Pancreas (tissue), 10 donors: ENCODE measurements around the gene MYORG. TPM values are rescaled to one million over a fixed set of nuclear protein-coding genes. Genes with fewer than 3 reads are reported as not detected.
A peak's percentile ranks its signal among the peaks of the same experiment; 100 is the strongest.

Source experiments
- ATAC-seq, 4 donors: fragments of 200-7000 bp; cut with Tn5 transposase; one replicate each; pipeline versions ENCODE4 v1.8.0 to v1.9.1; 2020; ENCODE audit warnings: mild to moderate bottlenecking in 4 of 4, moderate library complexity in 4 of 4
- DNase-seq, 6 donors: peaks; one replicate each; pipeline ENCODE4 v3.0.0-alpha.2; 2020
- FAIRE-seq: peaks from 2 replicates; lab custom pipeline; 2012; peaks lifted over from hg19 to GRCh38; lab: Jason Lieb, UNC
- H3K27ac ChIP-seq, 4 donors: fragments of 200-600 bp; sonication (generic); 1 replicate in 3 of 4; 2 replicates in 1 of 4; pipeline versions ENCODE4 v1.5.0 to v1.8.0; 2020
- H3K27me3 ChIP-seq, 4 donors: fragments of 200-600 bp; one replicate each; pipeline ENCODE4 v1.8.0; 2021
- H3K36me3 ChIP-seq, 3 donors: fragments of 200-600 bp; sonication (generic) in 1 of 3; one replicate each; pipeline versions ENCODE4 v1.5.0 to v1.8.0; 2020 to 2021
- H3K4me1 ChIP-seq, 3 donors: fragments of 200-600 bp; one replicate each; pipeline ENCODE4 v1.8.0; 2021
- H3K4me3 ChIP-seq, 4 donors: fragments of 200-600 bp; sonication (generic) in 2 of 4; one replicate each; pipeline versions ENCODE4 v1.5.0 to v1.8.0; 2020 to 2021
- H3K9me3 ChIP-seq, 4 donors: fragments of 200-600 bp; one replicate each; pipeline ENCODE4 v1.8.0; 2021
- WGBS, 2 donors: extraction: QIAGEN DNeasy Blood & Tissue Kit; methylation state at CpG; one replicate each; pipeline ENCODE4 v1.1.7; 2013; 5-methylcytosine and 5-hydroxymethylcytosine counted together
- intact Hi-C, 3 donors: fragments of 100-400 bp; cut with DNase I; formaldehyde crosslinking; loops; one replicate each; pipeline versions ENCODE4 v1.11.1 to v1.14.2; 2022
- polyA plus RNA-seq, 2 donors: library from polyadenylated mRNA; stranded (reverse); fragments of 200-250 nt; gene quantifications; one replicate each; pipeline ENCODE4 v1.2.3, GENCODE V29; 2013
- total RNA-seq, 6 donors: library from RNA; stranded (reverse); fragmentation: NEBNext Ultra II Directional in 4 of 6; extraction: Animal tissue kit (Norgen Biotek cat#: 25700) in 4 of 6; gene quantifications; one replicate each; pipeline versions ENCODE4 v1.2.1 to v1.2.4, GENCODE V29; 2021 to 2023
- TF ChIP-seq, protein P1 (sequence below), 4 donors: fragments of 200-600 bp; sonication (generic) in 3 of 4; IDR thresholded peaks; one replicate each; pipeline versions ENCODE4 v1.5.0 to v1.8.0; 2021; ENCODE audit warnings: antibody characterized with exemption in 4 of 4
- donor health status: healthy with polysubstance abuse.
- donor health status: DM: no; HTN: no; CAD: no; lungs with moderate emphysema.
- donor health status: DM: no; HTN: no; CAD: no.
- donor health status: control.
- donor health status: control.
- donor health status: Bipolar disorder and iron deficiency.
- donor health status: DM: yes; HTN: yes; CAD: no.
- donor health status: DM: no; HTN: no; CAD: no.
- donor health status: DM: no; HTN: no; CAD: no.
- donor health status: DM: yes; HTN: yes; CAD: no.

MYORG gene
- total and polyA plus RNA-seq, 8 donors = 1.8 to 17.5 (median 9.6) TPM

DNA sequence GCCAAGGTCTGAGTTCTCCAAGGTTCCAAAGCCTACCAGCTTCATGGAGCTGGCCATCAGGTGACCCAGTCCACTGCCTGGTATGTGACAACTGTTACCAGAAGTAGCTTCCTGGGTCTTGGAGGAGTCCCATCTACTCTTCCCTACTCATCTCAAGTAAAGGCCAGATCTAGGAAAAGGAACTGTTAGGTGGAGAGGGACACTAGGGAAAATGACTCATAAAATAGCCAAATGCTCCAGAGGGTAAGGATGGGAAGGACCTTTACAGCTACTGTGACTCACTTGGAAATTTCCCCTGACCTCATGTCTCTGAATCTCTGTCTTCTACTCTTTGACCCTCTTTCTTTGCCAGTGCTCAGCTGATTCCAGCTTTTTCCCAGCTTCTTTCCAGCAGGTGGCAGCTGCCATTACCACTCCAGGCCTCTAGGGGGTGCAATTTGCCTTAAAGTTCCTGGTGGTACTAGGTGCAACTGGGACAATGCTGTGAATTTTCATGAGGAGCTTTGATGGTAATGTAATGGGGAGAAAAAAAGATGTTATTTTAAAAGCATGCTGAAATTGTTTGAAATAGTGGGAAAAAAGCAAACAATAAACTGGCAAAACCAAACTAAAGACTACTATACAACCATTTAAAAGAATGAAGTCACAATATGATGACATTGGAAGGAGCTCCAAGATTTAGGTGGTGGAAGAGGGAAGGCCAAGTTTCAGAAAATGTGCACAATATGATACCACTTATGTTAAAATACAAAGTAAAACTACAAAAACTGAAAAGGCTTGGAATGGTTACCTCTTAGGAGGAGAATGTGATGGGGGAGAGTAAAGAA lies 27.1 kb upstream of the MYORG start:
- peaks cover 0 to 23% (median 0%) of the 10 kb centered on the region in 3 donors for H3K36me3 ChIP-seq
- peak; percentile 62 to 91 (median 85) for ATAC-seq
- intact Hi-C loops = loop anchor here in 1 of 3 donors (10.0 kb wide), 2 partner anchors 91 to 191 kb away; no protein-coding TSS in a partner anchor

DNA sequence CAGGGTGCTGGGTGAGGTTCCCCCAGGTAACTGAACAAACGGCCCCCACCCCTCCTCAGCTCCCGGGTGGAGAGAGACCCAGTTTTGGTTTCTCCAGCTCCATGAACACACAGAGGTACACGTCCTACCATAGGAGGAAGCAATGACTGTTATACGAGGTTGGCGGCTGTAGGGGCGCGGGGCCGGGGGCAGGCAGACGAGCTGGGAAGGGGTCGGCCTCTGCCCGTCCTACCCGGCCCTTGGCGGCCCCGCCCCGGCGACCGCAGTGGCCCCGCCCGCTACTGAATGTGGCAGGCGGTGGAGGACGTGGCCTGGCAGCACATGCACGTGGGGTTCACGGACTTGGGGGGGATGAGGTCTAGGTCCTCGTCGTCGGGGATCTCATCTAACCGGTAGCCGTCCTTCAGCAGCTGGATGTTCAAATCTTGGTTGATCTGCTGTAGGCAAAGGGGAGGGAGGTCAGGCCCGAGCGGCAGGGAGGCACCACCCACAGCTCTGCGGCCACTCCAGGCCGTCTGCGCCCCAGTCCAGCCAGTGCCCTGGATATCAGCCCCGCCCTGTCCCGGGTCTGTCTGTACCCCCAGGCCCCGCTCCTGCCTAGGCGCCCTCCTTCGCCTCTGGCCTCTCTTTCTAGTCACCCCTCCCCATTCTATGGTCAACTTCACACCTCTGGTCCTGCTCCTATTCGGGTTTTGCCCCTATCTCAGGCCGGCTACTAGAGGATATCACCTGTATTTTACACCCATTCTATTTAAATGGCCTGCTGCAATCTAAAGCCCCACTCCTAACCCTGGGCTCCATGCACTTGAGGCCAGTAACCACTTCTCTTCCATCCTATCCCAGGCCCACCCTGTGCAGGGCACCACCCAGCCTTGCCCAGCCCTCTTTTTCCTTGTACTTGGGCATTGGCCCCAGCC lies 24.2 kb upstream of the MYORG start:
- TF ChIP-seq, protein P1, sequence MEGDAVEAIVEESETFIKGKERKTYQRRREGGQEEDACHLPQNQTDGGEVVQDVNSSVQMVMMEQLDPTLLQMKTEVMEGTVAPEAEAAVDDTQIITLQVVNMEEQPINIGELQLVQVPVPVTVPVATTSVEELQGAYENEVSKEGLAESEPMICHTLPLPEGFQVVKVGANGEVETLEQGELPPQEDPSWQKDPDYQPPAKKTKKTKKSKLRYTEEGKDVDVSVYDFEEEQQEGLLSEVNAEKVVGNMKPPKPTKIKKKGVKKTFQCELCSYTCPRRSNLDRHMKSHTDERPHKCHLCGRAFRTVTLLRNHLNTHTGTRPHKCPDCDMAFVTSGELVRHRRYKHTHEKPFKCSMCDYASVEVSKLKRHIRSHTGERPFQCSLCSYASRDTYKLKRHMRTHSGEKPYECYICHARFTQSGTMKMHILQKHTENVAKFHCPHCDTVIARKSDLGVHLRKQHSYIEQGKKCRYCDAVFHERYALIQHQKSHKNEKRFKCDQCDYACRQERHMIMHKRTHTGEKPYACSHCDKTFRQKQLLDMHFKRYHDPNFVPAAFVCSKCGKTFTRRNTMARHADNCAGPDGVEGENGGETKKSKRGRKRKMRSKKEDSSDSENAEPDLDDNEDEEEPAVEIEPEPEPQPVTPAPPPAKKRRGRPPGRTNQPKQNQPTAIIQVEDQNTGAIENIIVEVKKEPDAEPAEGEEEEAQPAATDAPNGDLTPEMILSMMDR (IDR thresholded peaks at IDR 0.05) = no peak
- FAIRE-seq (no peak), DNase-seq (no peak), ATAC-seq (no peak)
- Histone ChIP-seq H3K36me3 (peaks cover 0 to 23% (median 0%) of the 10 kb centered on the region in 3 donors), H3K4me3 (no peak overlapping the region), H3K27me3 (no peaks in the 10 kb centered on the region), H3K27ac (no peak overlapping the region), H3K4me1 (no peaks in the 10 kb centered on the region), H3K9me3 (no peaks in the 10 kb centered on the region)
- intact Hi-C loops = loop anchor here in 1 of 3 donors (10.0 kb wide), 2 partner anchors 94 to 194 kb away; no protein-coding TSS in a partner anchor
- 87 to 89% methylated on average over 37 to 40 of the region's 40 CpGs for WGBS, 2 donors

More for the DNA sequence above, 27.1 kb upstream of the MYORG start:
- DNase-seq (peak; percentile 43 to 86 (median 69)), FAIRE-seq (peak; percentile 87)
- TF ChIP-seq, protein P1 (IDR thresholded peaks at IDR 0.05) = peak; percentile 87 to 98 (median 96)
- H3K27ac ChIP-seq = no peak overlapping the region
- H3K9me3 ChIP-seq = no peaks in the 10 kb centered on the region
- no peaks in the 10 kb centered on the region for H3K4me1 ChIP-seq
- no peaks in the 10 kb centered on the region for H3K27me3 ChIP-seq
- no peak overlapping the region for H3K4me3 ChIP-seq

DNA sequence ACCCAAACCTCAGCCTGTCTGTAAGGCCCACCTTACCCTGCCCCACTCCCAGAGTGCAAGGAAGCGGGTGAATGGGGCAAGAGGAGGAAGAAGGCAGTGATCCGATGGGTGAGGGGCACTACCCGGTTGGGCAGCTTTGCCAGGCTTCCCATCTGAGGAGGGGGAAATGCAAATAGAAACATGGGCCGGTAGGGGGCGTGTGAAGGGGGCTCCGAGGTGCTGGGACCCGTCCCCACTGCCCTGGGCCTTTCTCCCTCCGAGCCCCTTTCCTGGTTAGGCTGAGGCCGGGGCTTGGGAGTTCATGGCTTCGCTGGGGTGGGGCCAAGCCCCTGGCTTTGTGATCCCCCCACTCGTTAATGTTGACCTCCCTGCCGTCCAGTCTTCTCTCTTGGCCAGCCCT lies 23.6 kb upstream of the MYORG start:
- Histone ChIP-seq H3K27ac (no peak overlapping the region), H3K27me3 (no peaks in the 10 kb centered on the region), H3K4me1 (no peaks in the 10 kb centered on the region), H3K4me3 (no peak overlapping the region), H3K36me3 (peaks cover 0 to 23% (median 0%) of the 10 kb centered on the region in 3 donors), H3K9me3 (no peaks in the 10 kb centered on the region)
- intact Hi-C loops = loop anchor here in 1 of 3 donors (10.0 kb wide), 2 partner anchors 95 to 195 kb away; no protein-coding TSS in a partner anchor
- TF ChIP-seq, protein P1 (IDR thresholded peaks at IDR 0.05) = no peak
- no peak for ATAC-seq
- FAIRE-seq = no peak
- DNase-seq = no peak
- WGBS, 2 donors = 77 to 81% methylated on average over 12 of the region's 12 CpGs

DNA sequence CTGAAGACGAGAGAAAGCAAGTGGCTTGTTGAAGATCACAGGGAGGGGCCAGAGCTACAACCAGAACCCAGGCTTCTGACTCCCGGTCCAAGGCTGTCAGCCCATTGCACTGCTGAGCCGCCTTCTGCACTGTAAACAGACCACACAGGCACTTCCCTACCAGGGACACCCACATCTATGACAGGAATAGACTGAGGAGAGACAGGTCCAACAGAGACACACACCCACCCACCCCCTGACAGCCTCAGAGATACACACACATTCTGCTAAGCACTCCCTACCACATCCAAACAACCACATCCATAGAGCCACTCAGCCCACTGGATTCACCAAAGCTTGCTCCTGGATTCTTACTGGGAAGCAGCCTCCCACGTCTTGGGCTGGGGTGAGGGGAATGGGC lies 23.0 kb upstream of the MYORG start:
- H3K36me3 ChIP-seq = peaks cover 0 to 23% (median 0%) of the 10 kb centered on the region in 3 donors
- DNase-seq = no peak
- TF ChIP-seq, protein P1 (IDR thresholded peaks at IDR 0.05) = no peak
- H3K4me1 ChIP-seq = no peaks in the 10 kb centered on the region
- H3K27ac ChIP-seq = no peak overlapping the region
- H3K9me3 ChIP-seq = no peaks in the 10 kb centered on the region
- no peak for FAIRE-seq
- H3K27me3 ChIP-seq = no peaks in the 10 kb centered on the region
- WGBS, 2 donors = 88 to 94% methylated on average over 4 of the region's 4 CpGs
- no peak for ATAC-seq
- intact Hi-C loops = loop anchor here in 1 of 3 donors (10.0 kb wide), 2 partner anchors 95 to 195 kb away; no protein-coding TSS in a partner anchor
- no peak overlapping the region for H3K4me3 ChIP-seq
